Aortic smooth muscle cell (primary cell): ENCODE results near the gene ADAP1. TPM values are rescaled to one million over a fixed set of nuclear protein-coding genes. Genes with fewer than 3 reads are reported as not detected.

Experiments
- total RNA-seq: library from RNA; depleted of rRNA; stranded (reverse); fragments of >200 nt; gene quantifications from 2 replicates; pipeline ENCODE4 v1.2.3, GENCODE V29; 2014

The ADAP1 gene
- total RNA-seq = 1.8 and 2.3 TPM in 2 replicates

GRCh38 chr7:954330-955238 is at the start of gene ADAP1:
ADAP1 (minus strand) TSS chr7:954680; CDS start chr7:954477, 203 bp downstream.

DNA sequence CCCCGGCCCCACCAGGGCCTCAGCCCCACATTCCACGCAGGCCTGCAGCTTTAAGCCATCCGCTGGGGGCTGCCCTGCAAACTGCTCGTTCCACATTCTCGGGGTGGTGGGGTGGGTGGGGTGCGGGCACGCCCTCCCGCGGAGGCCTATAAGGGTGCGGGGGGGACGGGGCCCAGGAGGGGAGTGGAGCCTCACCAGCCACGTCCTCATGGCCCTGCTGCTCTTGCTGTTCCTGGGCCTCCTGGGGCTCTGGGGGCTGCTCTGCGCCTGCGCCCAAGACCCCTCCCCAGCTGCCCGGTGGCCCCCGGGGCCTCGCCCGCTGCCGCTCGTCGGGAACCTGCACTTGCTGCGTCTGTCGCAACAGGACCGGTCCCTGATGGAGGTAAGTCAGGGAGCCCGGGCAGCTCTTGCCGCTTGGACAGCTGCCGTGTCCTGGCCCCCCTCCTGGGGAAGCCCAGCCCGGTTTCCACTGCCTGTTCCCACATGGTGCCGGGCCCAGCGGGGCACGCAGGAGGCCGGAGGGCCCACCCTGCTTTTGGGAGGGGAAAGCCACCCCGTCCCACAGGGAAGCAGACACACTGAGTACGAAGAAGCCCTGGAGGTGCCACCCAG is 28.6 kb upstream of the ADAP1 start, which contains the start of gene CYP2W1:
Gene CYP2W1, plus strand, starts transcription at position 178 of the 612 bp plus-strand sequence. Its CDS starts 31 bp downstream, at position 209.

GRCh38 chr7:974820-975681 is 20.6 kb upstream of the ADAP1 start, which contains the start of gene COX19:
COX19 (minus strand) TSS chr7:975549; CDS start chr7:975509, 40 bp downstream.

DNA sequence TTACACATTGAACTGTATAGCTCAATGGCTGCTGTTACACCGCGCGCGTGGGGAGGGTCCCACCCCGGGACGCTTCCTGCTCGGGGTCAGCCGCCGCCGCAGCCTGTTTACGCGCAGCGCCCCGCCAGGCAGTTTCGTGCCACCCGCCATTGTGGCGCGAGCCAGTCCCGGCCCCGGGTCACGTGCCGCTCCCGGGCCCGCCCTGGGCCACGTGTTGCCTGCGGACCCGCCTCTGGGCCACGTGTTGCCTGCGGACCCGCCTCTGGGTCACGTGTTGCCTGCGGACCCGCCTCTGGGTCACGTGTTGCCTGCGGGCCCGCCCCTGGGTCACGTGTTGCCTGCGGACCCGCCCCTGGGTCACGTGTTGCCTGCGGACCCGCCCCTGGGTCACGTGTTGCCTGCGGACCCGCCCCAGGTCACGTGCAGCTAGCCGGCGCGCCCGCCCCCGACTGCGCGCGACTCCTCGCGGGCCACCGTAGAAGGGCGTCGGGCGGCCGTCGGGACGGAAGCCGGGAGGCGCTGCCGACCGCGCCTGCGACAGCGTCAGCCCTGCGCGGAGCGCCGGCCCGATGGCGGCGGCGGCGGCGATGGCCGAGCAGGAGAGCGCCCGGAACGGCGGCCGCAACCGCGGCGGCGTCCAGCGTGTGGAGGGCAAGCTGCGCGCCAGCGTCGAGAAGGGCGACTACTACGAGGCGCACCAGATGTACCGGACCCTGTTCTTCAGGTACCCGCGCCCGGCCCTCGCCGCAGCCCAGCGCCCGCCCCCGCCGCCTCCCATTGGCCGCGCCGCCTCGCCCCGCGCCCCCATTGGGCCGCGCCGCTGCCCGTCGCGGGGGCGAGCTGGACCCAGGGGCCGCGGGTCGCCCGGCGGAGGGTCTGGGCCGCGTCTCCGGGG is 78.2 kb downstream of the ADAP1 start, which contains the start of gene GET4:
Gene GET4, plus strand, starts transcription at position 478 of the 895 bp plus-strand sequence. Its CDS starts 92 bp downstream, at position 570.

Other genes with a start within 250 kb of the ADAP1 start
- gene DNAAF5, start 228.0 kb downstream of the ADAP1 start, total RNA-seq = 10.7 and 11.2 TPM in 2 replicates
- gene PRKAR1B, start 227.4 kb downstream of the ADAP1 start, total RNA-seq = 11.1 and 21.1 TPM in 2 replicates
- gene SUN1, start 122.2 kb downstream of the ADAP1 start, total RNA-seq = 140 and 204 TPM in 2 replicates
- gene GET4, start 78.1 kb downstream of the ADAP1 start, total RNA-seq = 21.8 and 24.6 TPM in 2 replicates
- 6.3 and 7.2 TPM in 2 replicates for gene COX19, start 20.9 kb upstream of the ADAP1 start, total RNA-seq
- not detected in 2 replicates for gene CYP2W1, start 28.5 kb upstream of the ADAP1 start, total RNA-seq
- 0.68 and 0.79 TPM in 2 replicates for gene GPR146, start 89.9 kb upstream of the ADAP1 start, total RNA-seq
- 2.5 and 3.2 TPM in 2 replicates for gene GPER1, start 133.4 kb upstream of the ADAP1 start, total RNA-seq
- 13.2 and 13.3 TPM in 2 replicates for gene ZFAND2A, start 205.5 kb upstream of the ADAP1 start, total RNA-seq